Heart left ventricle (tissue), 13 donors: ENCODE measurements around the gene PTPRZ1.

ENCODE experiments used
- CTCF ChIP-seq, 12 donors: fragments of 200-600 bp; sonication (generic) in 4 of 12; IDR thresholded peaks; one replicate each; pipeline versions ENCODE4 v1.5.0 to v1.8.0; 2018 to 2022; ENCODE audit warnings: antibody characterized with exemption in 12 of 12, mild to moderate bottlenecking in 5 of 12
- POLR2A ChIP-seq, 2 donors: fragments of 450-650 bp; IDR thresholded peaks; one replicate each; pipeline ENCODE4 v1.6.1; 2017; ENCODE audit warnings: antibody characterized with exemption in 2 of 2, mild to moderate bottlenecking in 2 of 2, moderate library complexity in 2 of 2
- donor health status: ischemic (EF 13 %, LVEDD 7.1; RV severe dilation, severe dysfunction).
- donor health status: DM: no; HTN: yes; CAD: no.
- donor health status: DM: no; HTN: no; CAD: no.
- donor health status: ischemic (EF 25% LVEDD 6.9; RV normal size, moderate dysfunction).
- donor health status: ischemic (EF 25% LVEDD 5.7; RV mildly dilated, moderate dysfunction).
- donor health status: ischemic (EF 35%, LVEDD 5.7; RV mildly dilated, moderate dysfunction).
- donor health status: nonischemic (EF 11% LVEDD 7.7; RV severe dilation, severe dysfunction).
- donor health status: DM: yes; HTN: yes; CAD: no.
- donor health status: PGD.
- donor health status: ischemic (EF 29% LVEDD 5.4; RV normal size, mild dysfunction).
- donor health status: nonischemic (EF 23%, LVEDD 6.1; RV moderate dilation, normal function).

GRCh38 chr7:121908042-121908441 is 35.1 kb downstream of the PTPRZ1 start:
- no peak for TF ChIP-seq CTCF (IDR thresholded peaks at IDR 0.05)
- TF ChIP-seq POLR2A (IDR thresholded peaks at IDR 0.05), result no peak
